ENCODE measurements around the gene SLC25A6. TPM values are rescaled to one million over a fixed set of nuclear protein-coding genes. Genes with fewer than 3 reads are reported as not detected.

SLC25A6 gene
- total and polyA plus RNA-seq, 2 of the 13 experiments (the other 11 are each of a cell fraction or from before 2014, with no cell fraction given): 138 to 581 TPM

DNA sequence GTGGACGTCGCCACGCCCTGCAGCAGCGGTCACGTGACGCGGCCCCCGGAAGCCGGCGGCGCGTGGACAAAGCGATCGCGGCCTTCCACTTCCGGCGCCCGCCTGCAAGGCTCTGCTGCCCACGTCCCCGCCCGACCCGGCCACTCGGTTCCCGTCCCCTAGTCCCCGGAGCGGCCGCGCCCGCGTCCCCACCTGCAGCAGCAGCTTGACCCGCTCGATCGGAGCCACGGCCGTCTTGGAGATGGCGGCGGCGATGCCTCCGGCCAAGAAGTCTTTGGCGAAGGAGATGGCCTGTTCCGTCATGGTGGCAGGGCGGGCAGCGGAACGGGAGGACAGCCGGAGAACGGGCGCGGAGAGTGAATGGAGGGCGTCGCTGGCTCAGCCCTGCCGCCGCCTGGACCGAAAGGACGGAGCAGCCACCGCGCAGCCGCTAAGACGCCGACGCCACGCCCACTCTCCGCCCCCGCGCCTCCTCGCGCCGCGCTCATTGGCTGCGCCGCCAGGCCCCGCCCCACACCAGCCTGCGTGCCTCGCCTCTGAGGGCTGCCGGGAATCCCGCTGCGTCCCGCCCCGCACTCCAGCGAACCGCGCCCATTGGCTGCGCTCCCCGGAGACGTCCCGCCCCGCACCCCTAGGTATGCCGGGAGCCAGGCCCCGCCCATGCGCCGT is at the start of gene SLC25A6 (continued):
- TF ChIP-seq BRF2 (CRISPR knock-in tag; IDR thresholded peaks at IDR 0.05): peak; percentile 34; the same call in 1 of the 2 replicates
- TF ChIP-seq ATAD3A (CRISPR knock-in tag; IDR thresholded peaks at IDR 0.05): no peak
- TF ChIP-seq CEBPZ (IDR thresholded peaks at IDR 0.05; ENCODE audit: low read length): no peak
- TF ChIP-seq NCOA5 (CRISPR knock-in tag; IDR thresholded peaks at IDR 0.05): no peak
- no peak for TF ChIP-seq JUNB (CRISPR knock-in tag; IDR thresholded peaks at IDR 0.05; ENCODE audit: borderline replicate concordance)
- TF ChIP-seq TFAP4 (IDR thresholded peaks at IDR 0.05; ENCODE audit: borderline replicate concordance, low read depth): no peak; the same call in 1 of the 2 replicates
- 0 out of 2 replicates have a peak, but pooled peaks have one; percentile 14 for TF ChIP-seq ZNF792 (CRISPR knock-in tag; IDR thresholded peaks at IDR 0.05)
- TF ChIP-seq, protein P1, sequence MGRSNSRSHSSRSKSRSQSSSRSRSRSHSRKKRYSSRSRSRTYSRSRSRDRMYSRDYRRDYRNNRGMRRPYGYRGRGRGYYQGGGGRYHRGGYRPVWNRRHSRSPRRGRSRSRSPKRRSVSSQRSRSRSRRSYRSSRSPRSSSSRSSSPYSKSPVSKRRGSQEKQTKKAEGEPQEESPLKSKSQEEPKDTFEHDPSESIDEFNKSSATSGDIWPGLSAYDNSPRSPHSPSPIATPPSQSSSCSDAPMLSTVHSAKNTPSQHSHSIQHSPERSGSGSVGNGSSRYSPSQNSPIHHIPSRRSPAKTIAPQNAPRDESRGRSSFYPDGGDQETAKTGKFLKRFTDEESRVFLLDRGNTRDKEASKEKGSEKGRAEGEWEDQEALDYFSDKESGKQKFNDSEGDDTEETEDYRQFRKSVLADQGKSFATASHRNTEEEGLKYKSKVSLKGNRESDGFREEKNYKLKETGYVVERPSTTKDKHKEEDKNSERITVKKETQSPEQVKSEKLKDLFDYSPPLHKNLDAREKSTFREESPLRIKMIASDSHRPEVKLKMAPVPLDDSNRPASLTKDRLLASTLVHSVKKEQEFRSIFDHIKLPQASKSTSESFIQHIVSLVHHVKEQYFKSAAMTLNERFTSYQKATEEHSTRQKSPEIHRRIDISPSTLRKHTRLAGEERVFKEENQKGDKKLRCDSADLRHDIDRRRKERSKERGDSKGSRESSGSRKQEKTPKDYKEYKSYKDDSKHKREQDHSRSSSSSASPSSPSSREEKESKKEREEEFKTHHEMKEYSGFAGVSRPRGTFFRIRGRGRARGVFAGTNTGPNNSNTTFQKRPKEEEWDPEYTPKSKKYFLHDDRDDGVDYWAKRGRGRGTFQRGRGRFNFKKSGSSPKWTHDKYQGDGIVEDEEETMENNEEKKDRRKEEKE (IDR thresholded peaks at IDR 0.05): no peak
- TF ChIP-seq SALL2 (CRISPR knock-in tag; IDR thresholded peaks at IDR 0.05): peak; percentile 51
- TF ChIP-seq, protein P2, sequence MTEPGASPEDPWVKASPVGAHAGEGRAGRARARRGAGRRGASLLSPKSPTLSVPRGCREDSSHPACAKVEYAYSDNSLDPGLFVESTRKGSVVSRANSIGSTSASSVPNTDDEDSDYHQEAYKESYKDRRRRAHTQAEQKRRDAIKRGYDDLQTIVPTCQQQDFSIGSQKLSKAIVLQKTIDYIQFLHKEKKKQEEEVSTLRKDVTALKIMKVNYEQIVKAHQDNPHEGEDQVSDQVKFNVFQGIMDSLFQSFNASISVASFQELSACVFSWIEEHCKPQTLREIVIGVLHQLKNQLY (CRISPR knock-in tag; IDR thresholded peaks at IDR 0.05): peak; percentile 70; the same call in 1 of the 2 replicates
- peak; percentile 13; the same call in 1 of the 2 replicates for TF ChIP-seq ZNF605 (CRISPR knock-in tag; IDR thresholded peaks at IDR 0.05)
- peak; percentile 88 for TF ChIP-seq PHF8 (CRISPR knock-in tag; IDR thresholded peaks at IDR 0.05)
- 0 out of 2 replicates have a peak, but pooled peaks have one; percentile 23 for TF ChIP-seq ZNF770 (CRISPR knock-in tag; IDR thresholded peaks at IDR 0.05)
- TF ChIP-seq ZSCAN20 (CRISPR knock-in tag; IDR thresholded peaks at IDR 0.05; ENCODE audit: borderline replicate concordance): no peak
- no peak for TF ChIP-seq CBX5 (CRISPR knock-in tag; IDR thresholded peaks at IDR 0.05; ENCODE audit: borderline replicate concordance)
